SH-SY5Y (cell line): ENCODE data around the gene HS6ST3.

ENCODE experiments used
- GATA2 ChIP-seq: IDR thresholded peaks from 2 replicates; pipeline ENCODE4 v1.6.1; 2011; ENCODE audit warnings: mild to moderate bottlenecking, low read depth, low read length
- GATA3 ChIP-seq: IDR thresholded peaks from 2 replicates; pipeline ENCODE4 v1.6.1; 2011; ENCODE audit warnings: low read depth, mild to moderate bottlenecking, low read length, moderate library complexity

Gene HS6ST3

DNA sequence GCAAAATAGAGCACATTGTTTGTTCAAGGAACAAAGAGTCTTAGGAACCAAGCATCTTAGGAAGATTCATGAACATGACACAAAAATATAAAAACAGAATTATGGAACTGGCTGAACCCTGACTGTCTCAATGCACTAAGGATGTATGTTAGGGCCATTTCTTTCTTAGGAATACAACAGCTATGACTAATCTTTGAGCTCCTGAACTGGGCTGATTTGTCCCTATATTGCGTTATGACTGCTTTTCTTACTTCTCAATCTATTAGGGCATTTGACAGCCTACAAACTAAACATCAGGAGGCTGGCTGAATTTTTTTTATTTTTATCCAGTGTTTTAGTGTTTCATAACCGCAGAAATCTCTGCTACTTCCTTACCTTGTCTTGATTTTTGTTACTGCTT lies 693.1 kb downstream of the HS6ST3 start:
- no peak for TF ChIP-seq GATA3
- no peak for TF ChIP-seq GATA2

DNA sequence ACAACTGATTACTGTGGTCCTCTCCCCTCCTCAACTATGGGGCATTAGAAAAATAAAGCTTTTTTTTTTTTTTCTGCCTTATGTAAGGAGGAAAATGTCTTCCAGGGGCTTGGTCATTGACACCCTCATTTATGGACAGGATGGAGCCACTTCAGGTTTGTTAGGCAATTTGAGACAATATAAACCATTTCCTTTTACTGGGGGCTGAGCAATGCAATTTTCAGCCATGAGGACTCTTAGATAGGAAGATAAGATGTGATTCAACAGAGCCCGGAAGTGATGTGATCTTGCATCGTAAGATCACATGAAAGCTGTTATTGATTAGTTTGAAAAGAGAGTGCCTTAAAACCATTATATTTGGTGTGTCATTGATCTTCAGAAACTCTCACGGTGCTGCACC lies 693.6 kb downstream of the HS6ST3 start:
- TF ChIP-seq GATA3: no peak
- peak; percentile 21; the same call in 1 of the 2 replicates for TF ChIP-seq GATA2

DNA sequence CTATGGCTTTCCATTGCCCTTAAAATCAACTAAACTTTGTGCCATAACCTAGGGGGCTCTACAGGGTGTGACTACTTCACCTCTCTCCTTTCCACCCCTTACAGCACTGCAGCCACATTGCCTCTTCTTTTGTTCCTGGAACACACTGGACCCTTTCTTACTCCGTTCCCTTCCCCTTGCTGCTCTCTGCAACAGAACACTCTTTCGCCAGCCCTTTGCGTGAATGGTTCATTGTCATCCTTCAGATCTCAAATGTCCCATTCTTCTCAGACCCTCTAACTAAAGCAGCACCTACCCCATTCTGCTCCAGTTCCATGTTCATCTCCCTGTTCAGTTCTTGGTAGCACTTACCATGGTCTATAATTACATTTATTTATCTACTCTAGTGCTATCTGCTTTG lies 696.1 kb downstream of the HS6ST3 start:
- TF ChIP-seq GATA2 (no peak), GATA3 (no peak)

DNA sequence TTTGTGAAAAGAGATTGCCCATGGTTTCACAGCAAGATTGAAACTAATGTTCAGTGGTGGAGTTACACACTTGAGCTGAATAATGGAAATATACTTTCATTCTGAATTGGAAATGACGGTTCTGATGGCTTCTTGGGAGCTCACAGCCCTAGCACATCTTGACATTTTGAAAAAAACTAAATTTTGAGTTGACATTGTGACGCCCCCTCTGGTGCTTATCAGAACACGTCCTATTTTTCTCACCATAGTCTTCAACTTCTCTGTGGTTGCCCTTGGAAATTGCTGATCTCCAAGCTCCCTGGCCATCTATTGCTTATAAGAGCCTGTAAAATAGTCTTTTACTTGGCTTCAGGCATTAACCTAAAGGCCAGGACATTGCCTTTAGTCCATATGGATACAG lies 702.3 kb downstream of the HS6ST3 start:
- TF ChIP-seq GATA3 (no peak), GATA2 (no peak)

DNA sequence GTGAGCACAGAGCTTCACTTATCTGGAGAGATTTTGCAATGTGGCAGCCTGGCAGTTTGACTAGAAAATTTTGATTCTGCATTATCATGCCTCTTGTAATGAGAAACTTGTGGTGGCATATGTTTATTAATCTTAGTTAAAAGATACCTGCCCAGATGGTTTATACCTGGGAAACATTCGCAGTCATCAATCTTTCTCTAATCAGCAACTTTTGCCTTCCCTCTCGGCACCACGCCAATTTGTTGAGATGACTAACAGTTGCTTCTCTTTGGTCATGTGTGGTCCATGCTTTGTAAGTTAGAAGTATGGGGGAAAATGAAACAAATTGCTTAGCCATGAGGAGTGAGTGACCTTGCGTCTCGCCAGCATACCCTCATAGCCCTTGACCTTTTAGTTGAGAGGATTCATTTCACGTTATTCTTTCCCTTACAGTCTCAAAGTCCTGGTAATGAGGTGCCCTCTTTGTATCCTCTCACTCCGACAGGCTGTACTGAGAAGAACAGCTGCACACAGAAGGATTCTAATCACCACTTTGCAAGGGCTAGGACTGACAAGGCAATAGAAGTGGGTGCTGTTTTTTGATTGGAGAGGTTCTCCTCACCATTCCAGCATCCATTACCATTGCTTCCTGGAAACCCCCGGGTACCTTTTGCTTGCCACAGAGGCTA lies 703.0 kb downstream of the HS6ST3 start:
- TF ChIP-seq GATA2 (no peak), GATA3 (no peak)

DNA sequence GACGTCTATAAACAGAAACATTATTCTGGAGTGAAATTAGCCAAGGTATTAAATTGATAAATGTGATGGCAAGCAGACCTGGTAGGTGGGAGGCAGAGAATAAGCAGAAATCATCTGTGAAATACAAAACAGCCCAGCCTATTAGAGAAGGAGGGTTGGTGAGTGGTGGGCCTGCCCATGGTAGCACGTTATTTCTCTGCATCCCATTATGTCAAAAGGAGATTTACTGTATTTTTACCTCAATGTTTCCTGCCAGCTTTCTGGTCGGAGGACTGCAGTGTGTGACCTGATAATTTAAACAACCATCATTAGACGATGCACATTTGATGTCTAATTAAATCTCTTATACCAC lies 703.5 kb downstream of the HS6ST3 start:
- TF ChIP-seq GATA2 (no peak), GATA3 (no peak)

DNA sequence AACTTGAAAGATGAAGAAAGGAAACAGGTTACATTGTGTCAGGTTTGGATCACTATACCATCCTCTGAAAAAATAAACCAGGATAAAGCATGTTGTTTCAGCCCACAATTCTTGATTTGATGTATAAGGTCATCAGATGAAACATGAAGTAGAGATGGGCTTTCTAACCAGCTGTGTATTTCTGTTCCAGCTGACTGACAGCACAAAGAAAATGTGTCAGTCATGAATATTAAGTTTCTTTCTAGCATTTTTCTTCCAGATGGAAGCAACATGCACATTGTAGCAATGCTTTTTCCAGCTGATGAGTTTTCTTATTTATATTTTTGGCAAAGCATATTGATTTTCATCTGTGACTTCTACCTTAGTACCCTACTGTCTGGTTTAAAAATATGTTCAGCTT lies 704.8 kb downstream of the HS6ST3 start:
- TF ChIP-seq GATA2: no peak
- TF ChIP-seq GATA3: no peak

DNA sequence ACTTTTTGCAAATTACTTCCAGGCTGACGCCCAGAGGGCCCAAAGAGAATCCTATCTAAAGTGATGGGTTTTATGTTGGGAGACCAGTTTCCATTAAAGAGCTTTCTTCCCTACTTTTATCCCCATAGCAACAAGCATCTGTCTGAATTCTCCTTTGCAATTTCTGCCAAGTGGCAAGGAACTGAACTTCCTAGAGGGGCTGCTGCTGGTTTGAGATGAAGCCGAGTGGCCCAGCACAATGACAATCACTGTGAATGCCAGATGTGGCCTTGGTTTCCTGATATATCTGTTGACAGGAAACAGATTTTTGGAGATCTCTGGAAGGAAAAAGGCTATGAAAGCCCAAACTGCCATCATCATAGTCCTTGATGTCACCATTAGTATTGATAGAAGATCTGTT lies 705.8 kb downstream of the HS6ST3 start:
- TF ChIP-seq GATA2 (no peak), GATA3 (no peak)

DNA sequence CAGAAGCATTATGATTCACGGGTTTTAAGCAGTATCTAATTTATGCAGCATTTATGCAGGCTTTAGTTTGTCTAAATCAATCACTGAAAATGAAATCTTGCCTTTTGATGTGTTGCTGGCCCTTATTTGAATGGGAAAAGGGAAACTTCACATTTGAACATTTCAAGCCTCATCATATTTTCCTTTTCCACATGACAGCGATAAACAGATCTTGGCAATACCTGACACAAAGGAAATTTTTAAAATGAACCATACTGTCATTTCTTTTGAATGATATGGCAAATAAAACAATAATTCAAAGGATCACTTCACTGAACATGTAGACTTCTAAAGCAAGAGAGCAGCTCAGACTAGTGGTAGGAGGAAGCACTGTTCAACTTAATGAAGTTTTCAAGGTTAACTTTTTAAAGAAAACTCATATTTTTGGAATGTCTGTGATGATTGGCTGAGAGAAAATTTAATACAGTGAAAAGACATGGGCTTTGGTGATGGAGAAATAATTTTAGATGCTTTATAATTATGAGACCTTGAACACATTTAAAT lies 706.3 kb downstream of the HS6ST3 start:
- TF ChIP-seq GATA2 (no peak), GATA3 (no peak)

DNA sequence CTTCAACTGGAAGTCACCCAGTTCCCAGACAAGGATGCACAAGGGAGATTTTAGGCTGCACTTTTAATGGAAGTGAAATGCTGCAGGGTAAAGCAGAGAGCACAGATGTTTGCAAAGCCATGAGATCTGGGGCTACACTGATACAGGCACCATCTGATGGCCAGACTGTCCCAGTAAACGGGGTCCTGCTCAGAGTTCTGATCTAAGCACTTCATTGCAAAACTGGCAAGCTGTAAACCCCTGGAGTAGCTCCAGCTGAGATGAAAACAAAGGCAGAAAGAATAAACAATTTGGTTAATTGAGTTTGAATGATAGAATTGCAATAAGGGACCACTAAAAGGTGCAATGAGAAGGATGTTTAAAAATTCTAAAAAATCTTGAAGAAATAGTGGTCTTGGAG lies 707.2 kb downstream of the HS6ST3 start:
- TF ChIP-seq GATA3 (no peak), GATA2 (no peak)

DNA sequence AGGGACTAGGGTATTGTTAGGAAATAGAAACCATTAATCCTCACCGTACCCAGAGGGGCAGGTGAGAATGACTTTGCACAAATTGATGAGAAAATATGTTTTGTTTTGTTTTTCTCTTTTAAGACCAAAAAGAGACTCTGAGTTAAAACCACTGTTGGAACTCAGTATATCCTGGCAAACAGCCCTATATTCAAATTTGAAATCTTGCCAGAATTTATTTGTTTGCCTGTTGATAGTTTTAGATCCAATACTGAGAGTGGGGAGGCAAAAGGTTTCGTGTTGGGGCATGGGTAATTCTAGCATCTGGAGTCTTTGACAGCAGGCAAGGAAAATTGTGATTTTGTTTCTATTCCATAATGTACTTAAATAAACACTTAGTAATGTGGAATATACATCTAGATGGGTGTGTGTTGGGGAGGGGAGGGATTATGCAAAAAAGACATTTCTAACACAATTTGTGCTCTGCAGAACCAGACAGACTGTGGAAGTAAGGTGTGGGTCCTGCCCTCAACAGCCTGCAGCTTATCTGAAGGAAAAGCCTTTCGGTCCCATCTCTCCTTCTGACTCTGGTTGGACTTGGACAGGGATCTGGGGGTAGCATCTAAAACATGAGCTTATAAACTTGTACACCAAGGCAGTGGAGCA lies 713.7 kb downstream of the HS6ST3 start:
- TF ChIP-seq GATA2 (no peak), GATA3 (no peak)

DNA sequence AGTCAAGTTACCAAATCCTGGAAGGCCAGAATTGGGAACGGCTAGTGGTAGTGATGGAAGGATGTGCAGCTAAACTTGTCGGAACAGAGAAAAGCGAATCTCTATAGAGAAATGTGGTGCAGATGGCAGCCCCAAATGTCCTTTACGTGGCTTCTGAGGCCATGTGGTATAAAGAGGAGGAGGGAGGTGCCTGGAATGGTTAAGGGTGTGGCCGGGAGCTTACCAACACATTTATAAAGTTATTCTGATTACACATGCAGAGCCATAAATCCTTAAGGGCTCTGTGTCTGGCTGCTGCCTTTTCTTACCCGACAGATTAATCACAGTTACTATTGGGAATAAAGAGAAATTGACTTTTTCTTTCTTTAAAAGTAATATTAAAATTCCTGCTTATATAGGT lies 714.3 kb downstream of the HS6ST3 start:
- no peak for TF ChIP-seq GATA2
- TF ChIP-seq GATA3: no peak

DNA sequence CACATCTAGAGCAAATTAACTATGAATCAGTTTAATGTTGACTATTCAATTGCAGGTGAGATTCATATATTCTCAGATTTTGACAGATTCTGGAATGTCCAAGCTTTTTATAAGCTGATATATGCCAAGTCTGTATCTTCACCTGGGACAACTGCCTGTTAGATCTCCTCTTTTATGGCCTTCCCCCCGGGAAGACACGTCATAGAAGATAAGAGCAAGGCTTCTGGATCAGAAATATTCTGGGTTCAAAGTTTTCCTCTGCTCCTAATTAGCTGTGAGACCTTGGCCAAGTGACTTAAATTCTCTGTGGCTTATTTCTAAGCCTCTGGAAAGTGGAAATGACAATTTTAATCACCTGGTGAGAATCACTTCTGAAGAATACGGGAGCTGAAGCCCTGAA lies 716.8 kb downstream of the HS6ST3 start:
- TF ChIP-seq GATA2: no peak
- TF ChIP-seq GATA3: no peak

DNA sequence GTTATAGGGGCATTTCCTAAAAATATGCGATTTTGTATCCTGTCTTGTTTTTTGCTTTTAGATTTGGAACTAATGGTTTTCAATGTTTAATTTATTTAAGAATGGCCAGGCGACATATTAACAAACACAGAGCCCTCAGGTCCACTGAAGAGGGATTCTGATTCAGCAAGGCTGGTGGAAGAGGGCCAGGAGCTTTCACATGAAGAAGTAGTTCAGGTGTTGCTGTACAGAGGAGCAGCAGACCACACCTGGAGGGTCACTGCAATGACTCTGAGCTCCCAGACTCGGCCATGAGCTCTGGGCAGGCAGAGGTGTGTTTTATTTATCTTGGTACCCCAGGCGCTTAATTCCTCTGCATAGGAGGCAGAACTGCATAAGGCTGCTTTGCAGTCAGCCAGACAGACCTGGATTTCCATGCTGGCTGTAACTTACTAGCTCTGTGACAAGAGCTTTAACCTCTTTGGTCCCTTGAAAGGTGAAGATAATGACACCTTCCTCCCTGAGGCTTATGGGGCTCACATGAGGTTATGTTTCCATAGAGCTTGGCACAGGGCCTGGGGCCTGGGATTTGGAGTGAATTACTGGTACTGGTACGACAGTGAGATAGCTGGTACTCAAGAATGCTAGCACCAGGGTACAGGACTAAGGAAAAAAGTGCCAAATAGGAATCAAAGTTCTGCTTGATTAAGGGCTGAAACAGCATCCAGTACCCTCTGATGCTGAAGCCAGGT lies 719.6 kb downstream of the HS6ST3 start:
- TF ChIP-seq GATA3 (no peak), GATA2 (no peak)

DNA sequence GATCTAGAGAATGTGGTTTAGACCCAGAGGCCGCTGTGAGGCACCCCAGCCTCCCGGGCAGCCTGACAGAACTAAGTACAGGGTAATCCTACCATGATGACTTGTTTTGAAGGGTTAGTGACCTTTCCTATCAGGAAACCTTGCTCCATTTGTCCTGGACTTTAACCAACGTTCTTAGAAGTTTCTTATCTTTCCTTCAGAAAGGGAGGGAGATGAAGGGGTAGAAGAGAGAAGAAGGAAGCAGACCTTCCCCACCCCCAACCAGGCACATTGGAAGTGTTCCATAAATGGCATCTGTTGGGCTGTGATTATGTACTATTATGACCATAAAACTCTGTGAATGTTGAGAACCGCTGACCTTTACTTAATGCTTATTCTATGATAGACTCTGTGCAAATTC lies 720.2 kb downstream of the HS6ST3 start:
- TF ChIP-seq GATA2: no peak
- TF ChIP-seq GATA3: no peak

DNA sequence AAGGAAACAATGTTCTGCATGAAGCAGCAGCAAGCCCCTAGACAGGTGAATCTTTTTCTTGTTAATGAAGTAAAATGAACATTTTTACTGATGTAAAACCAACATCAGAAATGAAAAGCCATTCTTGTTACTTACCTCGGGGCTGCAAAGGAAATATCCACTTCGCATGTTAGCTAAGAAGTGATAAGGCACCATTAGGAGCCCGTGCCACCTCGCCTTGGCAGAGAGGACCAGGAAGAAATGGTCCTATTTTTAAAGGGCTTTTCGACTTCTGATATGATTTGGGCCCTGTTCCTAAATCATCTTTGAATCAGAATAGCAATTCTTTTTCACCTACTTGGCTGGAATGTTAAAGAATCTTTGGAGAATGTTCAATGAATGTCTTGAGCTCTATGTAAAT lies 721.1 kb downstream of the HS6ST3 start:
- no peak for TF ChIP-seq GATA2
- no peak for TF ChIP-seq GATA3
